ENCODE measurements around the gene UBL7. TPM values are rescaled to one million over a fixed set of nuclear protein-coding genes. Genes with fewer than 3 reads are reported as not detected.

UBL7 gene
- total RNA-seq, 1 experiment from 2014 or later = 47.5 TPM

DNA sequence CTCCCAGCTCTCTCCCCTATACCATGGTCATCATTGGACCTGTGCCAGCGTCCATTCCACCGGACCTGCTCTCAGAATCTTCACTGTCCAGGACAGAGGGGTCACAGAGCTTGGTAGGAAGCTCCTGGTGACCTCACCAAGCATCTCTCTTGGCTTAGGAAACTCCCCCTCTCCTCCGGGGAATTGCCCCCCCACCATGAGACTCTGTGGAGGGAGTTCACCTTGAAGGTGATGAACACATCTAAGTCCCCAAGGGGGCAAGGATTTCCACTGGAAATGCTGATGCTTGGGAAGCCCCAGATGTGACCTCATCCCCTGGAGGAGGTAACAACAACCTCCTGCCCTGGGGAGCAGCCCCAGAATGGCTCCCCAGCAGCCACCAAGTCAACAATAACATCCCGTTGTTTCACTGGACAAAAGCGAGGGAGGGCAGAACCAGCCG lies 30.4 kb downstream of the UBL7 start:
- Mint-ChIP-seq H3K36me3 (ENCODE audit: insufficient read depth in 1 of 3, low read depth in 3 of 3) (no peaks in the 10 kb centered on the region; a peak in 1 of 7 replicates), H3K4me1 (peaks cover 23 to 43% of the 10 kb centered on the region in 2 experiments), H3K9me3 (no peaks in the 10 kb centered on the region; a peak in 1 of 5 replicates), H3K4me3 (no peak overlapping the region), H3K27ac (no peak overlapping the region), H3K27me3 (ENCODE audit: low read depth) (peaks cover 39% of the 10 kb centered on the region)
- H3T11ph ChIP-seq (ENCODE audit: low read length) = no peak overlapping the region
- WGBS (ENCODE audit: extremely low coverage, insufficient read length, low lambda C conversion rate) = no CpG with 5 or more reads among the region's 6 CpGs
- no peak overlapping the region for H3K4me2 ChIP-seq (ENCODE audit: insufficient read depth, insufficient read length, low read length)
- H3K27me3 ChIP-seq (ENCODE audit: insufficient read depth, low read length) = no peaks in the 10 kb centered on the region; the same call in 1 of the 2 replicates
- H4K5ac ChIP-seq (ENCODE audit: insufficient read length, low read depth, low read length) = no peak overlapping the region
- H3K9me3 ChIP-seq (ENCODE audit: control insufficient read depth, low read depth, low read length) = no peaks in the 10 kb centered on the region
- peaks cover 5% of the 10 kb centered on the region; the same call in 1 of the 2 replicates for H3K79me2 ChIP-seq (ENCODE audit: insufficient read depth, low read length)
- H3K14ac ChIP-seq (ENCODE audit: insufficient read depth, low read length) = no peak overlapping the region
- H2AFZ ChIP-seq (ENCODE audit: low read length) = no peak overlapping the region
- H3K18ac ChIP-seq (ENCODE audit: insufficient read length, low read depth, low read length) = no peak overlapping the region
- H3K4me1 ChIP-seq (ENCODE audit: insufficient read depth, low read length) = peaks cover 3% of the 10 kb centered on the region; the same call in 1 of the 2 replicates
- H3K79me1 ChIP-seq (ENCODE audit: insufficient read depth, low read depth, low read length, poor library complexity, severe bottlenecking) = no peaks in the 10 kb centered on the region
- no peak overlapping the region for H3K4ac ChIP-seq (ENCODE audit: low read depth, low read length)
- no peak overlapping the region for H2BK120ac ChIP-seq (ENCODE audit: low read depth, low read length, poor library complexity, severe bottlenecking)
- no peak overlapping the region for H2BK15ac ChIP-seq (ENCODE audit: low read depth, low read length)
- no peak for DNase-seq
- H3K9ac ChIP-seq (ENCODE audit: extremely low read depth, insufficient read length, low read length) = no peak overlapping the region
- H3K23me2 ChIP-seq (ENCODE audit: insufficient read length, low read depth, low read length, poor library complexity, severe bottlenecking) = peaks cover 3% of the 10 kb centered on the region
- H3K27ac ChIP-seq (ENCODE audit: insufficient read length, low read depth, low read length) = no peak overlapping the region
- H2BK12ac ChIP-seq (ENCODE audit: insufficient read length, low read depth, low read length) = no peak overlapping the region
- no peaks in the 10 kb centered on the region for H4K20me1 ChIP-seq (ENCODE audit: control insufficient read depth, insufficient read depth, insufficient read length)
- H3K23ac ChIP-seq (ENCODE audit: insufficient read length, low read depth, low read length) = no peak overlapping the region
- no peak overlapping the region for H2BK20ac ChIP-seq (ENCODE audit: low read depth, low read length, poor library complexity, severe bottlenecking)
- H2AK5ac ChIP-seq (ENCODE audit: insufficient read length, low read length) = no peak overlapping the region
- H4K91ac ChIP-seq (ENCODE audit: insufficient read length, low read depth, low read length) = no peak overlapping the region
- H2BK5ac ChIP-seq (ENCODE audit: insufficient read length, low read length) = no peak overlapping the region
- TF ChIP-seq, protein P1, sequence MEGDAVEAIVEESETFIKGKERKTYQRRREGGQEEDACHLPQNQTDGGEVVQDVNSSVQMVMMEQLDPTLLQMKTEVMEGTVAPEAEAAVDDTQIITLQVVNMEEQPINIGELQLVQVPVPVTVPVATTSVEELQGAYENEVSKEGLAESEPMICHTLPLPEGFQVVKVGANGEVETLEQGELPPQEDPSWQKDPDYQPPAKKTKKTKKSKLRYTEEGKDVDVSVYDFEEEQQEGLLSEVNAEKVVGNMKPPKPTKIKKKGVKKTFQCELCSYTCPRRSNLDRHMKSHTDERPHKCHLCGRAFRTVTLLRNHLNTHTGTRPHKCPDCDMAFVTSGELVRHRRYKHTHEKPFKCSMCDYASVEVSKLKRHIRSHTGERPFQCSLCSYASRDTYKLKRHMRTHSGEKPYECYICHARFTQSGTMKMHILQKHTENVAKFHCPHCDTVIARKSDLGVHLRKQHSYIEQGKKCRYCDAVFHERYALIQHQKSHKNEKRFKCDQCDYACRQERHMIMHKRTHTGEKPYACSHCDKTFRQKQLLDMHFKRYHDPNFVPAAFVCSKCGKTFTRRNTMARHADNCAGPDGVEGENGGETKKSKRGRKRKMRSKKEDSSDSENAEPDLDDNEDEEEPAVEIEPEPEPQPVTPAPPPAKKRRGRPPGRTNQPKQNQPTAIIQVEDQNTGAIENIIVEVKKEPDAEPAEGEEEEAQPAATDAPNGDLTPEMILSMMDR (conservative IDR thresholded peaks at IDR 0.05) = no peak
- H3K56ac ChIP-seq (ENCODE audit: insufficient read length, low read depth, low read length) = no peak overlapping the region
- no peak overlapping the region for H4K8ac ChIP-seq (replicated peaks; ENCODE audit: insufficient read length, low read depth, low read length)

All from H9 (cell line).